Liver (tissue), 9 donors: Measurements from ENCODE around the gene TEP1. TPM values are rescaled to one million over a fixed set of nuclear protein-coding genes. Genes with fewer than 3 reads are reported as not detected.
A peak's percentile ranks its signal among the peaks of the same experiment; 100 is the strongest.

Experiments used
- DNase-seq: peaks from one replicate; pipeline ENCODE4 v3.0.0-alpha.2; 2017; ENCODE audit warnings: low spot score
- H3K27ac ChIP-seq, 2 donors: one replicate each; pipeline ENCODE4 v1.7.0; 2013; ENCODE audit warnings: inconsistent platforms in 2 of 2, low read length in 2 of 2, control low read depth in 1 of 2, low read depth in 1 of 2, mild to moderate bottlenecking in 1 of 2
- H3K27me3 ChIP-seq, 4 donors: one replicate each; pipeline versions ENCODE4 v1.6.1 to v1.7.0; 2013; ENCODE audit warnings: low read length in 3 of 4, inconsistent platforms in 1 of 4, mild to moderate bottlenecking in 1 of 4, moderate library complexity in 1 of 4; ENCODE audit not compliant: control insufficient read depth in 4 of 4, insufficient read depth in 4 of 4
- H3K36me3 ChIP-seq, 4 donors: one replicate each; pipeline versions ENCODE4 v1.6.1 to v1.7.0; 2013; ENCODE audit warnings: low read length in 3 of 4, mild to moderate bottlenecking in 3 of 4, low read depth in 1 of 4, moderate library complexity in 1 of 4; ENCODE audit not compliant: control insufficient read depth in 4 of 4, insufficient read depth in 3 of 4
- H3K4me1 ChIP-seq, 4 donors: one replicate each; pipeline versions ENCODE4 v1.6.1 to v1.7.0; 2013; ENCODE audit warnings: low read length in 3 of 4, mild to moderate bottlenecking in 3 of 4, moderate library complexity in 1 of 4; ENCODE audit not compliant: control insufficient read depth in 4 of 4, insufficient read depth in 4 of 4
- H3K4me3 ChIP-seq, 3 donors: one replicate each; pipeline versions ENCODE4 v1.6.1 to v1.7.0; 2013; ENCODE audit warnings: low read length in 3 of 3, control low read depth in 1 of 3, low read depth in 1 of 3, mild to moderate bottlenecking in 1 of 3
- H3K9ac ChIP-seq, 2 donors: one replicate each; pipeline ENCODE4 v1.7.0; 2013; ENCODE audit warnings: low read length in 2 of 2, mild to moderate bottlenecking in 2 of 2, moderate library complexity in 2 of 2, control low read depth in 1 of 2, low read depth in 1 of 2
- H3K9me3 ChIP-seq, 4 donors: one replicate each; pipeline versions ENCODE4 v1.6.1 to v1.7.0; 2013; ENCODE audit warnings: low read length in 3 of 4; ENCODE audit not compliant: control insufficient read depth in 4 of 4
- ATF3 ChIP-seq: IDR thresholded peaks from 2 replicates; pipeline ENCODE4 v1.6.1; 2016; ENCODE audit warnings: antibody characterized with exemption
- CTCF ChIP-seq: fragments of 150-350 bp; IDR thresholded peaks from 2 replicates; pipeline ENCODE4 v1.5.1; 2017; ENCODE audit warnings: improper control_type of control experiment, low read depth, low read length; ENCODE audit not compliant: missing input control
- EGR1 ChIP-seq, 2 donors: IDR thresholded peaks; 2 replicates each; pipeline ENCODE4 v1.6.1; 2016 to 2018; ENCODE audit warnings: antibody characterized with exemption in 2 of 2, low read depth in 2 of 2
- FOXA1 ChIP-seq: IDR thresholded peaks from 2 replicates; pipeline ENCODE4 v1.6.1; 2016; ENCODE audit warnings: antibody characterized with exemption
- FOXA2 ChIP-seq: IDR thresholded peaks from 2 replicates; pipeline ENCODE4 v1.6.1; 2016; ENCODE audit warnings: antibody characterized with exemption
- GABPA ChIP-seq, 2 donors: IDR thresholded peaks in 1 of 2; conservative IDR thresholded peaks in 1 of 2; 2 replicates each; pipeline ENCODE4 v1.6.1; 2016; ENCODE audit warnings: antibody characterized with exemption in 2 of 2, mild to moderate bottlenecking in 1 of 2, moderate library complexity in 1 of 2
- HNF4A ChIP-seq, 2 donors: conservative IDR thresholded peaks; 2 replicates each; pipeline ENCODE4 v1.6.1; 2016; ENCODE audit warnings: antibody characterized with exemption in 2 of 2, mild to moderate bottlenecking in 2 of 2
- HNF4G ChIP-seq: IDR thresholded peaks from 2 replicates; pipeline ENCODE4 v1.6.1; 2016; ENCODE audit warnings: antibody characterized with exemption
- JUND ChIP-seq, 2 donors: IDR thresholded peaks; 2 replicates each; pipeline ENCODE4 v1.6.1; 2016; ENCODE audit warnings: antibody characterized with exemption in 2 of 2
- MAX ChIP-seq: IDR thresholded peaks from 2 replicates; pipeline ENCODE4 v1.6.1; 2016; ENCODE audit warnings: antibody characterized with exemption
- NR2F2 ChIP-seq: IDR thresholded peaks from 2 replicates; pipeline ENCODE4 v1.6.1; 2016; ENCODE audit warnings: antibody characterized with exemption
- RAD21 ChIP-seq, 2 donors: IDR thresholded peaks; 2 replicates each; pipeline ENCODE4 v1.6.1; 2016; ENCODE audit warnings: antibody characterized with exemption in 2 of 2, mild to moderate bottlenecking in 2 of 2
- REST ChIP-seq: IDR thresholded peaks from 2 replicates; pipeline ENCODE4 v1.6.1; 2016; ENCODE audit warnings: antibody characterized with exemption, mild to moderate bottlenecking
- RXRA ChIP-seq, 2 donors: IDR thresholded peaks; 2 replicates each; pipeline ENCODE4 v1.6.1; 2017 to 2018; ENCODE audit warnings: antibody characterized with exemption in 2 of 2, mild to moderate bottlenecking in 1 of 2
- SP1 ChIP-seq: IDR thresholded peaks from 2 replicates; pipeline ENCODE4 v1.6.1; 2018; ENCODE audit warnings: antibody characterized with exemption, mild to moderate bottlenecking
- TAF1 ChIP-seq: conservative IDR thresholded peaks from 2 replicates; pipeline ENCODE4 v1.6.1; 2016; ENCODE audit warnings: antibody characterized with exemption, mild to moderate bottlenecking
- YY1 ChIP-seq: IDR thresholded peaks from 2 replicates; pipeline ENCODE4 v1.6.1; 2016; ENCODE audit warnings: antibody characterized with exemption, mild to moderate bottlenecking
- ZBTB33 ChIP-seq: IDR thresholded peaks from 2 replicates; pipeline ENCODE4 v1.6.1; 2016; ENCODE audit warnings: antibody characterized with exemption
- WGBS: extraction: QIAGEN DNeasy Blood & Tissue Kit; methylation state at CpG from one replicate; pipeline ENCODE4 v1.1.7; 2013; 5-methylcytosine and 5-hydroxymethylcytosine counted together
- polyA plus RNA-seq, 2 donors: library from polyadenylated mRNA; stranded (reverse) in 1 of 2; unstranded in 1 of 2; fragments of 200-250 nt in 1 of 2; fragments of >200 nt in 1 of 2; fragmentation: Nextera tagmentation in 1 of 2; extraction: Ambion mirVana in 1 of 2; gene quantifications; one replicate each; pipeline versions ENCODE4 v1.2.1 to v1.2.3, GENCODE V29; 2013 to 2015
- total RNA-seq, 2 donors: library from RNA; depleted of rRNA; stranded (reverse); fragments of >200 nt; gene quantifications; one replicate each; pipeline ENCODE4 v1.2.3, GENCODE V29; 2014
- donor health status: healthy.
- donor health status: healthy.
- donor health status: healthy.
- donor health status: healthy.
- donor health status: healthy.

TEP1 gene
- total and polyA plus RNA-seq, 4 donors, result 3.9 to 20.7 (median 7.6) TPM

GRCh38 chr14:20332431-20332787 lies 80.9 kb downstream of the TEP1 start:
- Histone ChIP-seq H3K27me3 (no peaks in the 10 kb centered on the region), H3K27ac (peak overlapping the region; percentile 81 to 97), H3K9ac (peak overlapping the region; percentile 52 to 98), H3K4me1 (peaks cover 9 to 52% (median 45%) of the 10 kb centered on the region in 4 donors), H3K4me3 (peak overlapping the region; percentile 53 to 98 (median 79)), H3K9me3 (no peaks in the 10 kb centered on the region), H3K36me3 (peaks cover 0 to 11% (median 1%) of the 10 kb centered on the region in 4 donors)
- TF ChIP-seq RXRA (IDR thresholded peaks at IDR 0.05), result no peak
- TF ChIP-seq FOXA2, result no peak
- TF ChIP-seq HNF4A (conservative IDR thresholded peaks at IDR 0.05), result no peak
- no peak for TF ChIP-seq HNF4G
- TF ChIP-seq ATF3, result no peak
- TF ChIP-seq RAD21 (IDR thresholded peaks at IDR 0.05), result no peak
- no peak for TF ChIP-seq GABPA (IDR thresholded peaks at IDR 0.05 in 1 of 2, conservative IDR thresholded peaks at IDR 0.05 in 1 of 2)
- no peak for TF ChIP-seq MAX
- no peak for TF ChIP-seq CTCF
- TF ChIP-seq FOXA1, result no peak
- no peak for TF ChIP-seq TAF1
- TF ChIP-seq REST, result no peak
- TF ChIP-seq JUND (IDR thresholded peaks at IDR 0.05), result no peak
- no peak for TF ChIP-seq NR2F2
- TF ChIP-seq ZBTB33, result no peak
- no peak for TF ChIP-seq YY1
- no peak for TF ChIP-seq SP1
- TF ChIP-seq EGR1 (IDR thresholded peaks at IDR 0.05; ENCODE audit: low read depth in 2 of 2), result no peak
- no peak for DNase-seq
- WGBS, result 8% methylated on average over 4 of the region's 4 CpGs
